ENCODE data around the gene ACE. TPM values are rescaled to one million over a fixed set of nuclear protein-coding genes. Genes with fewer than 3 reads are reported as not detected.

The ACE gene
- total RNA-seq, 1 experiment from 2014 or later, result 7.8 TPM

GRCh38 chr17:63441654-63442053 lies 35.2 kb upstream of the ACE start:
- TF ChIP-seq ZNF232 (CRISPR knock-in tag; IDR thresholded peaks at IDR 0.05) (no peak), ZNF263 (CRISPR knock-in tag; IDR thresholded peaks at IDR 0.05; ENCODE audit: low read depth) (no peak), ZNF512 (CRISPR knock-in tag; IDR thresholded peaks at IDR 0.05; ENCODE audit: borderline replicate concordance) (no peak), STAT6 (CRISPR knock-in tag; conservative IDR thresholded peaks at IDR 0.05; ENCODE audit: low read depth) (no peak), SMAD3 (CRISPR knock-in tag; IDR thresholded peaks at IDR 0.05; ENCODE audit: borderline replicate concordance) (no peak)
- no peak for ATAC-seq
- Mint-ChIP-seq H3K9me3 (no peaks in the 10 kb centered on the region), H3K27me3 (ENCODE audit: low read depth) (no peaks in the 10 kb centered on the region), H3K36me3 (no peaks in the 10 kb centered on the region), H3K4me3 (no peak overlapping the region), H3K27ac (no peak overlapping the region; the same call in 1 of the 2 replicates), H3K4me1 (peaks cover 32% of the 10 kb centered on the region)
- no peak for DNase-seq (ENCODE audit: low spot score)
- CTCF ChIA-PET, result interaction anchor here (0.5 to 15.9 kb wide), 6 partner anchors 15 to 170 kb away, joined by 3 to 298 read pairs (median 8); partner anchors contain the start of gene ACE
- POLR2A ChIA-PET, result no interaction called here

- no peaks in the 10 kb centered on the region for H3K27me3 Mint-ChIP-seq (ENCODE audit: low read depth)
- no peaks in the 10 kb centered on the region for H3K36me3 Mint-ChIP-seq
- ChIA-PET POLR2A (interaction anchor here (1.0 kb wide), 2 partner anchors 34 to 36 kb away, joined by 3 read pairs; partner anchors contain the start of gene ACE), CTCF (interaction anchor here (0.9 to 15.9 kb wide), 9 partner anchors 7 to 170 kb away, joined by 3 to 298 read pairs (median 14); partner anchors contain the start of gene ACE)
- H3K4me1 Mint-ChIP-seq, result peaks cover 29% of the 10 kb centered on the region
- no peaks in the 10 kb centered on the region for H3K9me3 Mint-ChIP-seq
- TF ChIP-seq GRHL2 (CRISPR knock-in tag; IDR thresholded peaks at IDR 0.05; ENCODE audit: insufficient replicate concordance, severe bottlenecking), result no peak
- no peak for TF ChIP-seq ZNF396 (CRISPR knock-in tag; IDR thresholded peaks at IDR 0.05; ENCODE audit: borderline replicate concordance)
- TF ChIP-seq CTCF (IDR thresholded peaks at IDR 0.05), result no peak
- no peak for TF ChIP-seq E2F5 (CRISPR knock-in tag; IDR thresholded peaks at IDR 0.05)
- no peak for TF ChIP-seq NFE2L1 (CRISPR knock-in tag; IDR thresholded peaks at IDR 0.05)
- no peak for TF ChIP-seq ZSCAN18 (CRISPR knock-in tag; IDR thresholded peaks at IDR 0.05)
- TF ChIP-seq ELF4 (CRISPR knock-in tag; IDR thresholded peaks at IDR 0.05; ENCODE audit: low read depth), result no peak
- TF ChIP-seq USF2 (CRISPR knock-in tag; IDR thresholded peaks at IDR 0.05), result no peak
- no peak for TF ChIP-seq ZNF121 (CRISPR knock-in tag; IDR thresholded peaks at IDR 0.05)
- TF ChIP-seq SP1 (CRISPR knock-in tag; conservative IDR thresholded peaks at IDR 0.05), result no peak
- TF ChIP-seq GABPB1 (CRISPR knock-in tag; IDR thresholded peaks at IDR 0.05), result no peak
- no peak for TF ChIP-seq SMAD3 (CRISPR knock-in tag; IDR thresholded peaks at IDR 0.05; ENCODE audit: borderline replicate concordance)
- TF ChIP-seq E2F1 (CRISPR knock-in tag; IDR thresholded peaks at IDR 0.05), result no peak
- no peak for TF ChIP-seq E2F4 (CRISPR knock-in tag; IDR thresholded peaks at IDR 0.05; ENCODE audit: borderline replicate concordance, low read depth)
- TF ChIP-seq TP53 (CRISPR knock-in tag; IDR thresholded peaks at IDR 0.05), result no peak
- ATAC-seq (no peak), DNase-seq (ENCODE audit: low spot score) (no peak)
- no peak overlapping the region for H3K4me3 Mint-ChIP-seq
- no peak overlapping the region; the same call in 1 of the 2 replicates for H3K27ac Mint-ChIP-seq
Observed at GRCh38 chr17:63442074-63442473, 34.8 kb upstream of the ACE start.
